NCI-H2107 (cell line): ENCODE results near the gene PSMB5.

Experiments used
- DNase-seq: peaks from one replicate; lab custom pipeline; 2025; lab: John Stamatoyannopoulos, UW

PSMB5 gene

GRCh38 chr14:23034498-23035302 lies at the start of gene PSMB5:
Gene PSMB5, minus strand, starts transcription at chr14:23034900. Its CDS starts 19 bp downstream, at chr14:23034881.
- no peak for DNase-seq

GRCh38 chr14:23080474-23080873 lies 45.8 kb upstream of the PSMB5 start:
- no peak for DNase-seq

- DNase-seq: no peak
Measured at GRCh38 chr14:23079716-23080115, 45.0 kb upstream of the PSMB5 start.

- DNase-seq: no peak
Measured at GRCh38 chr14:23078692-23079116, 44.0 kb upstream of the PSMB5 start.

- DNase-seq: no peak
Measured at GRCh38 chr14:23077962-23078361, 43.3 kb upstream of the PSMB5 start.

GRCh38 chr14:23076785-23077408 lies 42.2 kb upstream of the PSMB5 start:
- DNase-seq: no peak

- DNase-seq: no peak
Measured at GRCh38 chr14:23074906-23075305, 40.2 kb upstream of the PSMB5 start.

GRCh38 chr14:23071921-23072539 lies 37.3 kb upstream of the PSMB5 start:
- no peak for DNase-seq

- DNase-seq: no peak
Measured at GRCh38 chr14:23071244-23071920, 36.7 kb upstream of the PSMB5 start.

- no peak for DNase-seq
Measured at GRCh38 chr14:23070262-23071129, 35.8 kb upstream of the PSMB5 start.

- no peak for DNase-seq
Measured at GRCh38 chr14:23069413-23069806, 34.7 kb upstream of the PSMB5 start.

GRCh38 chr14:23068789-23069412 lies 34.2 kb upstream of the PSMB5 start:
- DNase-seq: no peak

GRCh38 chr14:23067847-23068788 lies 33.4 kb upstream of the PSMB5 start:
- no peak for DNase-seq

GRCh38 chr14:23066855-23067744 lies 32.4 kb upstream of the PSMB5 start:
- no peak for DNase-seq

- no peak for DNase-seq
Measured at GRCh38 chr14:23066368-23066767, 31.7 kb upstream of the PSMB5 start.

GRCh38 chr14:23063601-23064000 lies 28.9 kb upstream of the PSMB5 start:
- no peak for DNase-seq

GRCh38 chr14:23062002-23062401 lies 27.3 kb upstream of the PSMB5 start:
- no peak for DNase-seq

- DNase-seq: no peak
Measured at GRCh38 chr14:23060536-23061260, 26.0 kb upstream of the PSMB5 start.
